Chondrocyte (in vitro differentiated cells): ENCODE data around the gene MAPKAP1. TPM values are rescaled to one million over a fixed set of nuclear protein-coding genes. Genes with fewer than 3 reads are reported as not detected.
A peak's percentile ranks its signal among the peaks of the same experiment; 100 is the strongest.

Experiments used
- DNase-seq: peaks from one replicate; pipeline ENCODE4 v3.0.0; 2021; ENCODE audit warnings: mixed read lengths, low spot score
- H3K27ac Mint-ChIP-seq: one replicate; pipeline ENCODE4 v1.8.0; 2021; ENCODE audit warnings: mild to moderate bottlenecking, moderate library complexity, mixed read lengths; ENCODE audit not compliant: unreplicated experiment
- H3K27me3 Mint-ChIP-seq: 2 replicates; pipeline ENCODE4 v1.8.0; 2021; ENCODE audit warnings: low read depth, mixed read lengths
- H3K36me3 Mint-ChIP-seq: 2 replicates; pipeline ENCODE4 v1.8.0; 2021; ENCODE audit warnings: low read depth, mixed read lengths
- H3K4me1 Mint-ChIP-seq: 2 replicates; pipeline ENCODE4 v1.8.0; 2021; ENCODE audit warnings: low read depth, mild to moderate bottlenecking, mixed read lengths
- H3K4me3 Mint-ChIP-seq: one replicate; pipeline ENCODE4 v1.8.0; 2021; ENCODE audit warnings: mild to moderate bottlenecking, moderate library complexity, mixed read lengths; ENCODE audit not compliant: unreplicated experiment
- H3K9me3 Mint-ChIP-seq: 2 replicates; pipeline ENCODE4 v1.8.0; 2021; ENCODE audit warnings: low read depth, mixed read lengths
- CTCF ChIP-seq: fragments of 200-600 bp; sonication (generic); IDR thresholded peaks from 2 replicates; pipeline ENCODE4 v1.5.0; 2021; ENCODE audit warnings: antibody characterized with exemption, mild to moderate bottlenecking, moderate library complexity
- total RNA-seq: library from RNA; stranded (reverse); gene quantifications from 3 replicates; pipeline ENCODE4 v1.2.1, GENCODE V29; 2021

Gene MAPKAP1
- total RNA-seq, 1 donor from 2014 or later = 91.5 TPM

- peaks cover 43% of the 10 kb centered on the region for H3K4me1 Mint-ChIP-seq
- peak overlapping the region; percentile 18 for H3K27ac Mint-ChIP-seq
- TF ChIP-seq CTCF = no peak
Measured at GRCh38 chr9:125527471-125528002, 179.5 kb downstream of the MAPKAP1 start.

GRCh38 chr9:125525921-125526631 lies 180.9 kb downstream of the MAPKAP1 start:
- peaks cover 58% of the 10 kb centered on the region for H3K4me1 Mint-ChIP-seq
- TF ChIP-seq CTCF = no peak

More at GRCh38 chr9:125527471-125528002, 179.5 kb downstream of the MAPKAP1 start:
- H3K27me3 Mint-ChIP-seq = no peaks in the 10 kb centered on the region
- H3K9me3 Mint-ChIP-seq = no peaks in the 10 kb centered on the region
- peaks cover 2% of the 10 kb centered on the region for H3K36me3 Mint-ChIP-seq
- no peak overlapping the region for H3K4me3 Mint-ChIP-seq
- no peak for DNase-seq

GRCh38 chr9:125524583-125525355 lies 182.2 kb downstream of the MAPKAP1 start:
- Mint-ChIP-seq H3K9me3 (no peaks in the 10 kb centered on the region), H3K27ac (no peak overlapping the region), H3K4me1 (peaks cover 59% of the 10 kb centered on the region), H3K27me3 (no peaks in the 10 kb centered on the region), H3K36me3 (peaks cover 1% of the 10 kb centered on the region), H3K4me3 (no peak overlapping the region)
- DNase-seq = no peak
- TF ChIP-seq CTCF = no peak

More at GRCh38 chr9:125525921-125526631, 180.9 kb downstream of the MAPKAP1 start:
- no peaks in the 10 kb centered on the region for H3K9me3 Mint-ChIP-seq
- DNase-seq = no peak
- H3K27me3 Mint-ChIP-seq = no peaks in the 10 kb centered on the region
- H3K4me3 Mint-ChIP-seq = no peak overlapping the region
- H3K36me3 Mint-ChIP-seq = no peaks in the 10 kb centered on the region
- peak overlapping the region; percentile 80 for H3K27ac Mint-ChIP-seq

GRCh38 chr9:125523681-125524080 lies 183.3 kb downstream of the MAPKAP1 start:
- no peak overlapping the region for H3K4me3 Mint-ChIP-seq
- TF ChIP-seq CTCF = no peak
- H3K27me3 Mint-ChIP-seq = no peaks in the 10 kb centered on the region
- peaks cover 59% of the 10 kb centered on the region for H3K4me1 Mint-ChIP-seq
- H3K27ac Mint-ChIP-seq = no peak overlapping the region
- no peak for DNase-seq
- H3K36me3 Mint-ChIP-seq = peaks cover 1% of the 10 kb centered on the region
- no peaks in the 10 kb centered on the region for H3K9me3 Mint-ChIP-seq

GRCh38 chr9:125522328-125522725 lies 184.7 kb downstream of the MAPKAP1 start:
- H3K27me3 Mint-ChIP-seq = no peaks in the 10 kb centered on the region
- no peak for DNase-seq
- H3K9me3 Mint-ChIP-seq = no peaks in the 10 kb centered on the region
- no peak overlapping the region for H3K4me3 Mint-ChIP-seq
- no peak for TF ChIP-seq CTCF
- peaks cover 50% of the 10 kb centered on the region for H3K4me1 Mint-ChIP-seq
- peaks cover 1% of the 10 kb centered on the region for H3K36me3 Mint-ChIP-seq
- peak overlapping the region; percentile 93 for H3K27ac Mint-ChIP-seq
